HG03521 (cell line): ENCODE results near the gene UCN.

Experiments used
- ATAC-seq: cut with Tn5 transposase; IDR thresholded peaks from one replicate; pipeline ENCODE4 v1.9.1; 2021; ENCODE audit warnings: mild to moderate bottlenecking, moderate library complexity; ENCODE audit not compliant: unreplicated experiment

Gene UCN

GRCh38 chr2:27262379-27263286 lies 45.6 kb downstream of the UCN start, which contains the start of gene SLC30A3:
Gene SLC30A3, minus strand, starts transcription at chr2:27263047. Its CDS starts 141 bp downstream, at chr2:27262906.
- ATAC-seq = no peak

GRCh38 chr2:27261926-27262298 lies 46.3 kb downstream of the UCN start:
- ATAC-seq = no peak

GRCh38 chr2:27261241-27261925 lies 46.9 kb downstream of the UCN start:
- no peak for ATAC-seq

GRCh38 chr2:27258051-27258450 lies 50.2 kb downstream of the UCN start:
- ATAC-seq = no peak
